Astrocyte (in vitro differentiated cells and primary cell): ENCODE results near the gene S1PR5.

Source experiments
- EZH2 ChIP-seq: IDR thresholded peaks from 2 replicates; pipeline ENCODE4 v1.6.1; 2012; ENCODE audit warnings: mild to moderate bottlenecking, low read length, inconsistent platforms; ENCODE audit not compliant: insufficient read depth
- TF ChIP-seq, protein P1 (sequence below): IDR thresholded peaks from 2 replicates; pipeline ENCODE4 v1.5.1; 2011; ENCODE audit warnings: low read depth, mild to moderate bottlenecking, inconsistent platforms, low read length, moderate library complexity; ENCODE audit not compliant: insufficient read depth

DNA sequence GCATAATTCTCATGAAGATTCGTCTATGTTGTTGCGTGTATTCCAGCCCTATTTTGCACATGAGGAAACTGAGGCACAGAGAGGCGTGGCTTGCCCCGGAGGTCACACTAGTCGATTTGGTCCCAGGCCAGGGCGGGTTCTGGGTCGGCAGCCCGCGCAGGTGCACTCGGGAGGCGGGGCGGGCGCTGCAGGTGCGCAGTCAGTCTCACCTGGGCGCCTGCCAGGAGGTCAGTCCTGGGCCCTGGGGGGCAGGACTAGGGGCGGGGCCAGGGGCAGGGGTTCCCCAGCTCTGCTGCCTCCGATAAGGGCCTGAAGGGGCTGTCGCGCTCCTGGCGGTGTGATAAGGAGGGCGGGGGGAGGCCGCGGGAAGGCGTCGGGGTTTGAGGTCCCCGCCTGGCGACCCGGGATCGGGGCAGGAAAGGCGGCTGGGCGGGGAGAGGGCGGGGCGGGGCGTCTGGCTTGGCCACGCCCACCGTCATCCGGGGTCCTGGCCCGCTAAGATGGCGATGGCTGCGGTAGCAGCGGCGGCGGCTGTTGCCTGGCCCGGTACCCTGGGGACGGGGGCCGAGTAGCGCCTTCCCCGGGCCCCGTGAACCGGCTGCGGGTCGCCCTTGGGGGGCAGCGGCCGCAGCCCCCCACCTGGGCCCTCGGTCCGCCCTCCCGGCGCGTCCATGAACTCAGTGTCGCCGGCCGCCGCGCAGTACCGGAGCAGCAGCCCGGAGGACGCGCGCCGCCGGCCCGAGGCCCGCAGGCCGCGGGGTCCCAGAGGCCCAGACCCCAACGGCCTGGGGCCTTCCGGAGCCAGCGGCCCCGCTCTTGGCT lies 26.4 kb upstream of the S1PR5 start, which contains the start of gene ATG4D:
- TF ChIP-seq, protein P1, sequence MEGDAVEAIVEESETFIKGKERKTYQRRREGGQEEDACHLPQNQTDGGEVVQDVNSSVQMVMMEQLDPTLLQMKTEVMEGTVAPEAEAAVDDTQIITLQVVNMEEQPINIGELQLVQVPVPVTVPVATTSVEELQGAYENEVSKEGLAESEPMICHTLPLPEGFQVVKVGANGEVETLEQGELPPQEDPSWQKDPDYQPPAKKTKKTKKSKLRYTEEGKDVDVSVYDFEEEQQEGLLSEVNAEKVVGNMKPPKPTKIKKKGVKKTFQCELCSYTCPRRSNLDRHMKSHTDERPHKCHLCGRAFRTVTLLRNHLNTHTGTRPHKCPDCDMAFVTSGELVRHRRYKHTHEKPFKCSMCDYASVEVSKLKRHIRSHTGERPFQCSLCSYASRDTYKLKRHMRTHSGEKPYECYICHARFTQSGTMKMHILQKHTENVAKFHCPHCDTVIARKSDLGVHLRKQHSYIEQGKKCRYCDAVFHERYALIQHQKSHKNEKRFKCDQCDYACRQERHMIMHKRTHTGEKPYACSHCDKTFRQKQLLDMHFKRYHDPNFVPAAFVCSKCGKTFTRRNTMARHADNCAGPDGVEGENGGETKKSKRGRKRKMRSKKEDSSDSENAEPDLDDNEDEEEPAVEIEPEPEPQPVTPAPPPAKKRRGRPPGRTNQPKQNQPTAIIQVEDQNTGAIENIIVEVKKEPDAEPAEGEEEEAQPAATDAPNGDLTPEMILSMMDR = no peak
- TF ChIP-seq EZH2 = no peak
